NB4 (cell line): ENCODE results near the gene CMC1.

Experiments
- POLR2A ChIP-seq: IDR thresholded peaks from 2 replicates; pipeline ENCODE4 v1.6.1; 2011; ENCODE audit warnings: mild to moderate bottlenecking; ENCODE audit not compliant: insufficient read length; ENCODE audit errors: extremely low read depth
- TF ChIP-seq, protein P1 (sequence below): IDR thresholded peaks from one replicate; pipeline ENCODE4 v1.5.1; 2012; ENCODE audit warnings: low read depth, low read length

DNA sequence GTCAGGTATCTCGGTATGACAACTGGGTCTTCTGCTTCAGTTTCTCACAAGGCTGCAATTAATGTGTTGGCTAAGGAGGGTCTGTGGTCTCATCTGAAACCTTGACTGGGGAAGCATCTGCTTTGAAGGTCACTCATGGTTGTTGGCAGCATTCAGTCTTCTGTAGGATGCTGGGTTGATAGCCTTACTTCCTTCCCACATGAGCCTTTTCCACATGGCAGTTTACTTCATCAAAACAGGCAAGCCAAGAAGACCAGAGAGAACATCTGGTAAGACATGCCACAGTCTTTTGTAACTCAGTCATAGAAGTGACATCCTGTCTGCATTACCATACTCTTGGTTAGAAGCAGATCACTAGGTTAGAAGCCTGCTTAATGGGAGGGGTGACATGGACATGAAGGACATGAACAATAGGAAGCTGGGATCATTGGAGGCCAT is 49.5 kb downstream of the CMC1 start:
- TF ChIP-seq, protein P1, sequence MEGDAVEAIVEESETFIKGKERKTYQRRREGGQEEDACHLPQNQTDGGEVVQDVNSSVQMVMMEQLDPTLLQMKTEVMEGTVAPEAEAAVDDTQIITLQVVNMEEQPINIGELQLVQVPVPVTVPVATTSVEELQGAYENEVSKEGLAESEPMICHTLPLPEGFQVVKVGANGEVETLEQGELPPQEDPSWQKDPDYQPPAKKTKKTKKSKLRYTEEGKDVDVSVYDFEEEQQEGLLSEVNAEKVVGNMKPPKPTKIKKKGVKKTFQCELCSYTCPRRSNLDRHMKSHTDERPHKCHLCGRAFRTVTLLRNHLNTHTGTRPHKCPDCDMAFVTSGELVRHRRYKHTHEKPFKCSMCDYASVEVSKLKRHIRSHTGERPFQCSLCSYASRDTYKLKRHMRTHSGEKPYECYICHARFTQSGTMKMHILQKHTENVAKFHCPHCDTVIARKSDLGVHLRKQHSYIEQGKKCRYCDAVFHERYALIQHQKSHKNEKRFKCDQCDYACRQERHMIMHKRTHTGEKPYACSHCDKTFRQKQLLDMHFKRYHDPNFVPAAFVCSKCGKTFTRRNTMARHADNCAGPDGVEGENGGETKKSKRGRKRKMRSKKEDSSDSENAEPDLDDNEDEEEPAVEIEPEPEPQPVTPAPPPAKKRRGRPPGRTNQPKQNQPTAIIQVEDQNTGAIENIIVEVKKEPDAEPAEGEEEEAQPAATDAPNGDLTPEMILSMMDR: no peak
- TF ChIP-seq POLR2A: no peak
